ENCODE results near the gene FAM151A.
A peak's percentile ranks its signal among the peaks of the same experiment; 100 is the strongest.

The FAM151A gene

GRCh38 chr1:54623216-54624007, at the start of gene FAM151A:
TSS of gene FAM151A (minus strand) at chr1:54623525. CDS start at chr1:54623395, 130 bp downstream.
- DNase-seq, result no peak

GRCh38 chr1:54671985-54672608, 48.8 kb upstream of the FAM151A start:
- DNase-seq, result peak; percentile 59

DNA sequence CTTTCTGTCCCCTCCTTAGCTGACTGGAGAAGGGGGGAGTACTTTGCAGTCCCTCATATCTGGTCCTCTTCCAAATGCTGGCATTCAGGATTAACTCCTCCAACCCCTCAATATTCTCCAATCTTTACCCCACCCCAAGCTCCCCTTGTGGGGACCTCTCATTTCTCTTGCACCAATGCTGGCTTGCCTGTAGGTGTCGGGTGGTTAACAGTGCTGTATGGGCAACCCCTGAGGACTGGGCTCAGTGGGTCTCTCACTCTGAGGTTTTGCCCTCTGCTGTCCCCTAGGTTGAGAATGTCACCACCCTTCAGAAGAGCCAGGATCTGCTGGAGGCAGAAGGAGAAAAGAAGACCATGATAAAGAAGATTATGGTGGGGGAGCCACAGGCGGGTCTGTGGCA, 45.2 kb upstream of the FAM151A start:
- DNase-seq, result no peak

DNA sequence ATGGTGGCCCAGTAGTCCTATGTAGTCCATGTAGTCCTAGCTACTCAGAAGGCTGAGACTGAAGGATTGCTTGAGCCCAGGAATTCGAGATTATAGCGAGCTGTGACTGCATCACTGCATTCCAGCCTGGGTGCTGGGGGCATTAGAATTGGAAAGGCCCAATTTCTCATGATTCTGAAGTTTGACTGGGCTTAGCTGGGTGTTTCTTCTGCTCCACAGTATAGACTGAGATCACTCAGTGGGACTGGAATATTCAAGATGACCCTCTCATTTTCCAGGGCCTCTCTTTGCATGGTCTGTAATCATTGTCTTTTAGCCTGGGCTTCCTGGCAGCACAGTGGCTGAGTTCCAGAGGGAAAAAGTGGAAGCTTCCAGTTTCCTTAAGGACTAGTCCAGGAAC, 44.5 kb upstream of the FAM151A start:
- no peak for DNase-seq

- no peak for DNase-seq
Measured at GRCh38 chr1:54666333-54666732, 43.0 kb upstream of the FAM151A start.

DNA sequence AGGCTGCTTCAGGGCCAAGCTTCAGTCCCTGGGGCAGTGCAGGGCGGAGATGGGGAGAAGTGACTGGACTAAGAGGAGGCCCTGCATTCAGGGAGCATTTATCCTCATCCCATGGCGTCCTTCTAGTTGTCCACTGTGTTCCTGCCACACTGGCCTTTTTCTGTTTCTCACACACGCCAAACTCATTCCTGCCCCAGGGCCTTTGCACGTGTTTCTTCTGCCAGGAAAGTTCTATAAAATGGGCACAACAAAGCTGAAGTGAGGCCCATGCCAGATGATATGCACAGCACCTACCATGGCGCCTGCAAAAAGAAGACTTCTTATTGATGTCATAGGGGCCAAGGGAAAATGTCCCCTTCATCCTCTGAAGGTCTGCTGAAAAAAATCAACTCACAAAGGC, 42.5 kb upstream of the FAM151A start:
- no peak for DNase-seq

GRCh38 chr1:54664364-54664763, 41.0 kb upstream of the FAM151A start:
- no peak for DNase-seq

- DNase-seq, result no peak
Measured at GRCh38 chr1:54663725-54664124, 40.4 kb upstream of the FAM151A start.

GRCh38 chr1:54658164-54658913, 35.0 kb upstream of the FAM151A start:
- no peak for DNase-seq

DNA sequence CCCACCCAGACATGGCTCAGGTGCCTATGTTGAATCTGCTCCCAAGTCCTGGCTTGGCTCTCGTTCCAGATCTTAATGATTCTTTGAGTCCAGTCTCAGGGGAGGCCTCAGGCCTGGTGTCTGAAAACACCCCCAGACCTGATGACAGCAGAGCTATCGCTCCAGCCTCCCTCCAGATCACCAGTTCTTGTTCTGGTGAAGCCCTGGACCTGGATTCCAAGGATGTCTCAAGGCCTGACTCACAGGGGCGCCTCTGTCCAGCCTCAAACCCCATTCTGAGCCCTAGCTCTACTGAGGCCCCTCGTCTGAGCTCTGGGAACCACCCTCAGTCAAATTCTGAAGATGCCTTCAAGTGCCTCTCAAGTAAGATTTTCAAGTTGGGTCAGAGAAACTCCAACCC, 29.7 kb upstream of the FAM151A start:
- DNase-seq, result no peak

- DNase-seq, result no peak
Measured at GRCh38 chr1:54652168-54652567, 28.8 kb upstream of the FAM151A start.

DNA sequence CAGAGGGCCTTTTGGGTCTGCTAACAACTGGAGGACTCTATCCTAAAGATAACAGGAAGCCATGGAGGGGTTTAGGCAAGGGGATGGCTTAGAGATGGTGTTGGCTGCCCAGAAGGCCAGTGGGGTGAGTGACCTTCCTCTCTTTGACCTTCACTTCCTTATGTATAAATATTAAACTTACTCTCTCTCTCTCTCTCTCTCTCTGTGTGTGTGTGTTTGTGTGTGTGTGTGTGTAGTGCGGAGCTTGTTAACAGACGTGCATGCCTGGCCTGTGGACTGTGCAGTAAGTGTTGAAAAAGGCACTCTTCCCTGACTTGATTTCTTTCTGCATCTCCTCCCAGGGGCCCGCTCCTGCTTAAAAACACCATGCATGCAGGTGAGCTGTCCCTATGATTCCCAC, 28.3 kb upstream of the FAM151A start:
- no peak for DNase-seq

- no peak for DNase-seq
Measured at GRCh38 chr1:54650417-54650816, 27.1 kb upstream of the FAM151A start.

DNA sequence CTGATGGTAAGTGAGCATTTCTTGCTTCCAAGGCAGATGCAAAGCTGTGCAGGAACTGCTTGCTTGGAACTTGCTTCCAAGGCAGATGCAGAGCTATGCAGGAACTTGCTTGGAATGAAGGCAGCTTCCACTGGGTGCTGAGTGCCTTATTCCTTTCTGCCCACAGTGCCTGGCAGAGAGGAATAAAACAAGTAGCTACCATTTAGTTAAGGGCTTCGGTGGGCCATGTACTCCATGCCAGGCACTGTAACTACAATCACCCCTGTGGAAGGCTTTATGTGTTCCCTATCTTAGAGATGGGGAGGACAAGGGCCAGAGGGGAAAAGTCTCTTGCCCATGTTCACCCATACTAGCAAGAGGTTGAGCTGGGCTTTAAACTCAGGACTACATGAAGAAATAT, 26.6 kb upstream of the FAM151A start:
- DNase-seq, result no peak

GRCh38 chr1:54649130-54649898, 26.0 kb upstream of the FAM151A start:
- DNase-seq, result no peak

DNA sequence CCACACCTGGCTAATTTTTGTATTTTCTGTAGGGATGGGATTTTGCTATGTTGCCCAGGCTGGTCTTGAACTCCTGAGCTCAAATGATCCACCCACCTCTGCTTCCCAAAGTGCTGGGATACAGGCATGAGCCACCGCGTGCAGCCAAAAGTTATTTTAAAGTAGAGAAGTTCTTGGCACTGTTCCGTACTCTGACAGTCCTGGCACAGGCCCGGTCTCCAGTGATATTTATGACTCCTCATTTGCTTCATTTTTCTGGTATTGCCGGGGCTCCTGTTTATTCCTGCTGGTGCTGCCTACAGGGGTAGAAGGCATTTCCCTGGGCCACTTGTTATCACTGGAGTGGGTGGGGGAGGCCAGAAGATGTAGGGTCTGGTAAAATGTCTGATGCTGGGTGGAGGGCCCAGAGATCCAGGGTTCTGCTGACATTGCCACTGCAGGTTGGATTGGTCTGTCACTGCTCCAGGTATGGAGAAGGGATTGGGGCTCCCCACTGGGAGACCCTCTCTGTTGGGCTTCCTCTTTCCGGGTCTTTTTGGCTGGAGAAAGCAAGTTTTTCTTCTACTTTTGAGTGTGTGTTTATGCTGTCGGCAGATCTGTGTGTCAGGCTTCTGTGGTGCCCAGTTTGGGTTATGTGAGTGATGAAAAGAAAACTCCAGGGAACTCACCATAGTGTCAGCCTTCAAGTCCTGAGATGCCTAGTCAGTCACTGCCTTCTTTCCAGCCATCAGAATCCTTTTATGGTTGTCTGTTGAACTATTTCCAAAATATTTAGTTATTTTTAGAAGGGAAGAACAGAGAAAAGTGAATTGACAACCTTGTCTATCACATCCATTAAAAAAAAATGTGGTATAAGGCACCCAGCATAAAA, 22.7 kb upstream of the FAM151A start:
- DNase-seq, result no peak

GRCh38 chr1:54643736-54644135, 20.4 kb upstream of the FAM151A start:
- no peak for DNase-seq

- DNase-seq, result no peak
Measured at GRCh38 chr1:54640863-54641836, 17.8 kb upstream of the FAM151A start, which contains the start of gene MROH7. TSS of gene MROH7 (plus strand) at chr1:54641786. CDS start at chr1:54652927, 11,141 bp downstream.

GRCh38 chr1:54640361-54640760, 17.0 kb upstream of the FAM151A start:
- no peak for DNase-seq

Measured in retina (tissue), 1 donor.